GM12872 (cell line): ENCODE data around the gene MIB2.

Experiments used
- TF ChIP-seq, protein P1 (sequence below): IDR thresholded peaks from 3 replicates; pipeline ENCODE4 v1.5.1; 2011; ENCODE audit warnings: low read depth, mild to moderate bottlenecking, low read length, moderate library complexity; ENCODE audit not compliant: insufficient read depth

The MIB2 gene

DNA sequence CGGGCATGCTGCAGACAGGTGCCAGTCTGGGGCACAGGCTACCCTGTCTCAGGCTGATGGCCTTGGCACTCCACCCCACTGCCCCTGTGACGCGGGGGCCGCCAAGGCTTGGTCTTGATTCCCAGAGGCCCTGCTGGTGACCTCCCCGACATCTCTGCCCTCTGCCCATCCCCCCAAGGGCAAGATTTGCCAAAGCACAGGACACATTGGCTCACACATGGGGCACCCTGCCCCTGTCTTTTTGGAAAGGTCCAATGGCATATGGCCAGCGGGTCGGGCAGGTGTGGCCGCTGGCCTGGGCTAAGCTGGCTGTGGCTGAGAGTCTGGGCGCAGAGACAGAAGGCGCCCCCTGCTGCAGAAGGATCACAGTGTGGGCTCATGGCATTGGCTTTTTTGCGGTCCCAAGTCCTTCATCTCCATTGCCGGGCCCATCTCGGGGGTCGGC lies 4.6 kb downstream of the MIB2 start:
- TF ChIP-seq, protein P1, sequence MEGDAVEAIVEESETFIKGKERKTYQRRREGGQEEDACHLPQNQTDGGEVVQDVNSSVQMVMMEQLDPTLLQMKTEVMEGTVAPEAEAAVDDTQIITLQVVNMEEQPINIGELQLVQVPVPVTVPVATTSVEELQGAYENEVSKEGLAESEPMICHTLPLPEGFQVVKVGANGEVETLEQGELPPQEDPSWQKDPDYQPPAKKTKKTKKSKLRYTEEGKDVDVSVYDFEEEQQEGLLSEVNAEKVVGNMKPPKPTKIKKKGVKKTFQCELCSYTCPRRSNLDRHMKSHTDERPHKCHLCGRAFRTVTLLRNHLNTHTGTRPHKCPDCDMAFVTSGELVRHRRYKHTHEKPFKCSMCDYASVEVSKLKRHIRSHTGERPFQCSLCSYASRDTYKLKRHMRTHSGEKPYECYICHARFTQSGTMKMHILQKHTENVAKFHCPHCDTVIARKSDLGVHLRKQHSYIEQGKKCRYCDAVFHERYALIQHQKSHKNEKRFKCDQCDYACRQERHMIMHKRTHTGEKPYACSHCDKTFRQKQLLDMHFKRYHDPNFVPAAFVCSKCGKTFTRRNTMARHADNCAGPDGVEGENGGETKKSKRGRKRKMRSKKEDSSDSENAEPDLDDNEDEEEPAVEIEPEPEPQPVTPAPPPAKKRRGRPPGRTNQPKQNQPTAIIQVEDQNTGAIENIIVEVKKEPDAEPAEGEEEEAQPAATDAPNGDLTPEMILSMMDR = peak; percentile 39; the same call in 2 of the 3 replicates

DNA sequence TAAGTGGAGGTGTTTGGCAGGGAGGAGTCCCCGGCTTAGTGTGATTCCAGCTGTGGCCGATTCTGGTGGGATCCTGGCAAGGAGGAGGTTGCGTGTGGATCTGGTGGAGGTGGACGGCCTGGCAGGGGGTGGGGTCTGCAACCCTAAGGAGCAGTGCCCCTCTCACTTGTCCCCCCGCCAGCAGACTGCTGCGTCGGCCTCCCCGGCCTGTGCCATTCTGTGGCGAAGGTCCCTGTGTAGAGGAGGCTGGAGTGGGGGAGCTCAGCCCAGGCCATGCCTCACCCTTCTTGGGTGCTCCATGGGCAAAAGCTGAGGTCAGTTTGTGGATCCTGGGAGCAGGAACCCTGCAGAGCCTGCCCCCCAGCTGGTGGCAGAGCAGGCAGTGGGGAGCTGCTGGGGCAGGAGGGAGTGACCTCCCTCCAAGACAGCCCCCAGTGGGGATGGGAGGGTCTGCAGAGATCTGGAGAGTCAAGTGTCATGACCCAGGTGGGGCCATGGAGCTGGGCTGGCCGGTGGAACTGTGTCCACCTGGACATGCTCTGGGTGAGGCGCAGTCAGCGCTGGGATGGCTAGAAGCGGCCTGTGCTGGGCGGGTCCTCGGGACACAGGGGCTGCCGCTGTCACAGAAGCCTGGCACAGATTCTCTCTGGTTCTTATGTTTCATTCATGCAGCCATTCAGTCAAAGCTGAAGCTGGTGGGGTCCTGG lies 5.3 kb downstream of the MIB2 start:
- TF ChIP-seq, protein P1 = no peak

DNA sequence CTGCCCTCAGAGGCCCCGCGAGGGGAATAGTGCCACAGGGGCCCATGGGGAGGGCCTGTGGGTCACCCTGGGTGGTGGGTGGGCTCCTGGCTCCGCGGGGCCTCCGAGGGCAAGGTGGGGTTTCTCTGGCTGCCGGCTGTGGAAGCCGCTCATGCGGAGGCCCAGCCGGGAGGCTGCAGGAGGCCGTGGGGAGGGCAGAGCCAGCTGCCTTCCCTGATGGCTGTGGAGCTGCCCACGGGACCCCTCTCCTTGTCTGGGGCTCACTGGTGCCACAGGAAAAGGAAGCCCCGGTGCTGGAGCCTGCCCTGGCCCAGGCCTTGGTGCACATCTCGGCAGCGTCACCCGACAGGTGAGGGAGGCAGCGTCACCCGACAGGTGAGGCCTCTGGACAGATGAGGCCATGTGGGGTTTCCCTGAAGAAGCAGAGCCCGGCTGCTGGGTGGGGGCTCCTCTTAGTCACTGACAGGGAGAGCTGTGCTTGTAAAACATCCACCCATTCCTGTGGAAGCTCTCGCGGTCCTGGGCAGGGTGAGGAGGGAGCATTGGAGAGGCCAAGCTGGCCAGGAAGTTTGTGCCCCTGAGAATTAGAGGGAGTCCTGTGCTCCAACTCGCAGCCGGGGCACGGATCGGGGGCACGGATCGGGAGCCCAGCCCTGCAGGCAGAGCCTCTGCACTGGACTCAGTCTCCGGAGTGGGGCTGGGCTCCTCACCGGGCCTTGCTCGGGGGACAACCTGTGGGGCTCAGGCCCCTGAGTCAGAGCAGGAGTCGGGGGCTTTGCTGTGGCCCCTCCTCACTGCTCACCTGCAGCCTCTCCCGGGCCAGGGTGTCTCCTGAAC lies 6.1 kb downstream of the MIB2 start:
- TF ChIP-seq, protein P1 = no peak

DNA sequence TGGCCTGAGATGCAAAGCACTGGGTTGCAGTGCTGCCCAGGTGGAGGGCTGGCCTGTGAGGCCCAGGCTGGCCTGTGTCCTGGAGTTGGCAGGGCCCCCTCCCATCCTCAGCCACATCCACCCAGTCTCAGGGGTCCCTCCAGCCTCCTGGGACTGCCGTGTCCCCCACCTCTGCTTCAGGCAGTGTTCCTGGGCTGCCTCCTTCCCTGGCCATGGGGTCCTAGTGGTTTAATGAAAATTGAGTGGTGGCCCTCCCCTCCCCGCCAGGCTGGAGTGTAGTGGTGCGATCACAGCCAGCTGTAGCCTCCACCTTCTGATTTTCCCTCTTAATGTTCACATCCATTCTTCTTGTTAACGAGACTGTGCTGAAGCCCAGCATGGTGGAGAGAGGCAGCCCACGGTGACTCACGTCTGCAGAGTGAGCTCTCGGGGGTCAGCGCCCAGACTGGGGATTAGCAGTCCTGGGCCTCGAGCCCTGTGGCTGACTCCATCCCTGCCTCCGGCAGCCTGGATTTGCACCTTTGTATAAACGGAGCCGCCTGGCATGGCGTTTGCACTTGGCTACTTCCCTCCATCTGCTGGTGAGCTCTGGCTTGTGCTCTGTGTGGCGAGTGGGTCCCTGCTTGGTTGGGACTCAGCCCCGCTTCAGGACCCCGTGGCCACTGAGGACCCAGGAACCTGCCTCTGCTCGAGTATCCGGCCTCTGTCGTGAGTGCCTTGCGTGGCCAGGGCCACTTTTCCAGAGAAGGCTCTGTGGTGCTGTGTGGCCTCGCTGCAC lies 6.9 kb downstream of the MIB2 start:
- TF ChIP-seq, protein P1 = no peak

DNA sequence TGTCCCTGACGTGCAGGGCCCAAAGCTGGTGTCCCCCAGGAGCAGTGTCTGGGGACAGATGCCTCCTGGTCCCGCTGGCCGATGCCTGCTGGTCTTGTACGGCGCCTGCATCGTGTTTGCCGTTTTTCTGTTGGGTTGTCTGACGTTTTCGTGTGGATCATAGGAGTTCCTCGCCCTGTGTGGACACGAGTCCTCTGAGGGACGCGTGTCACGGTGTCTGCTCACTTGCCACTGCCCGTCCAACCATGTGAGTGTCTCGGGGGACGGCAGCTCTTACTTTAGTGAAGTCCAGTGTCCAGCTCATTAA lies 7.4 kb downstream of the MIB2 start:
- TF ChIP-seq, protein P1 = no peak

DNA sequence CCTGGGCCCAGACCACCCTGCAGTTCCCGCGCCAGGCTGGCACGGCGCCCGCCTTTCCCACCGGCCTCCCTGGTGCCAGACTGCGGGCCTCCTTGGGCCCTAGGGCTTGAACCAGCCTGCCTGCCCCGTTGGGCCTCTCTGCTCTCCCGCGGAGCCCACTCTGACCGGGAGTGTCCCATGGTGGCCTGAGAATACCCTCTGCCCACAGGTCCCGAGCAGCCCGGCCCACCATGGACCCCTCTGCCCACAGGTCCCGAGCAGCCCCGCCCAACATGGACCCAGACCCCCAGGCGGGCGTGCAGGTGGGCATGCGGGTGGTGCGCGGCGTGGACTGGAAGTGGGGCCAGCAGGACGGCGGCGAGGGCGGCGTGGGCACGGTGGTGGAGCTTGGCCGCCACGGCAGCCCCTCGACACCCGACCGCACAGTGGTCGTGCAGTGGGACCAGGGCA lies 7.9 kb downstream of the MIB2 start:
- TF ChIP-seq, protein P1 = no peak
